H1 (cell line): ENCODE measurements around the gene PPP1R18. TPM values are rescaled to one million over a fixed set of nuclear protein-coding genes. Genes with fewer than 3 reads are reported as not detected.

Experiments used
- CTCF ChIA-PET: fragments of 300-600 bp; sonication (Branson Sonifier 250); formaldehyde crosslinking; loops from one replicate; lab custom pipeline; 2021; ENCODE audit not compliant: partially characterized antibody; lab: Charles Lee
- POLR2A ChIA-PET: fragments of 300-600 bp; sonication (Branson Sonifier 250); formaldehyde crosslinking; loops from one replicate; lab custom pipeline; 2021; ENCODE audit warnings: inconsistent platforms; ENCODE audit not compliant: partially characterized antibody; lab: Charles Lee
- DNase-seq, 2 experiments: peaks; one replicate each; pipeline versions ENCODE4 v3.0.0 to v3.0.0-alpha.2; 2010 to 2022; ENCODE audit warnings: low spot score in 2 of 2, low read depth in 1 of 2, mixed read lengths in 1 of 2
- FAIRE-seq: peaks from 2 replicates; lab custom pipeline; 2011; peaks lifted over from hg19 to GRCh38; lab: Jason Lieb, UNC
- H2AFZ ChIP-seq: 2 replicates; pipeline ENCODE4 v1.8.1; 2012; ENCODE audit warnings: low read length, inconsistent platforms
- H2AK5ac ChIP-seq: 2 replicates; pipeline ENCODE4 v1.6.1; 2013; ENCODE audit warnings: low read depth, low read length
- H2BK120ac ChIP-seq: replicated peaks from 2 replicates; pipeline ENCODE3; 2013; ENCODE audit warnings: low read depth, low read length, inconsistent platforms
- H2BK12ac ChIP-seq: 2 replicates; pipeline ENCODE4 v1.6.1; 2013; ENCODE audit warnings: low read depth, low read length
- H2BK15ac ChIP-seq: 2 replicates; pipeline ENCODE4 v1.6.1; 2013; ENCODE audit warnings: low read length
- H2BK20ac ChIP-seq: 2 replicates; pipeline ENCODE4 v1.6.1; 2013; ENCODE audit warnings: low read length
- H2BK5ac ChIP-seq: 2 replicates; pipeline ENCODE4 v1.6.1; 2013; ENCODE audit warnings: low read depth, low read length
- H3K14ac ChIP-seq: 2 replicates; pipeline ENCODE4 v1.6.1; 2013; ENCODE audit warnings: inconsistent platforms; ENCODE audit not compliant: insufficient read length
- H3K18ac ChIP-seq: 2 replicates; pipeline ENCODE4 v1.6.1; 2013; ENCODE audit warnings: low read length; ENCODE audit errors: extremely low read depth
- H3K23ac ChIP-seq: 2 replicates; pipeline ENCODE4 v1.6.1; 2013; ENCODE audit warnings: inconsistent platforms; ENCODE audit not compliant: insufficient read length
- H3K23me2 ChIP-seq: 2 replicates; pipeline ENCODE4 v1.6.1; 2013; ENCODE audit warnings: low read depth, low read length
- H3K27ac ChIP-seq: 2 replicates; pipeline ENCODE4 v1.6.1; 2011; ENCODE audit warnings: low read depth, low read length, inconsistent platforms
- H3K27me3 ChIP-seq, 4 experiments: replicated peaks in 1 of 4; 1 replicate in 1 of 4; 2 replicates in 3 of 4; pipeline versions ENCODE4 v1.6.1 to v1.8.1; 2011 to 2013; ENCODE audit warnings: low read length in 3 of 4, mild to moderate bottlenecking in 3 of 4, inconsistent platforms in 2 of 4, mixed read lengths in 2 of 4, moderate library complexity in 1 of 4; ENCODE audit not compliant: control insufficient read depth in 3 of 4, insufficient read depth in 3 of 4; ENCODE audit errors: extremely low read depth in 1 of 4
- H3K36me3 ChIP-seq, 4 experiments: 2 replicates each; pipeline versions ENCODE4 v1.6.1 to v1.8.1; 2011 to 2013; ENCODE audit warnings: mild to moderate bottlenecking in 4 of 4, low read length in 3 of 4, moderate library complexity in 2 of 4, control low read depth in 1 of 4, inconsistent platforms in 1 of 4; ENCODE audit not compliant: insufficient read depth in 4 of 4, control insufficient read depth in 2 of 4
- H3K4ac ChIP-seq: replicated peaks from 2 replicates; pipeline ENCODE3; 2013; ENCODE audit warnings: low read length, low read depth, mixed read lengths, inconsistent platforms; ENCODE audit not compliant: insufficient read length
- H3K4me1 ChIP-seq, 4 experiments: replicated peaks in 1 of 4; 1 replicate in 1 of 4; 2 replicates in 3 of 4; pipeline versions ENCODE4 v1.6.1 to v1.8.1; 2011 to 2013; ENCODE audit warnings: low read length in 3 of 4, inconsistent platforms in 2 of 4, mixed read lengths in 1 of 4; ENCODE audit not compliant: insufficient read depth in 4 of 4, control insufficient read depth in 3 of 4
- H3K4me2 ChIP-seq, 2 experiments: 2 replicates each; pipeline versions ENCODE4 v1.6.1 to v1.8.1; 2011 to 2013; ENCODE audit warnings: low read depth in 2 of 2, low read length in 2 of 2, control low read depth in 1 of 2, inconsistent platforms in 1 of 2, mild to moderate bottlenecking in 1 of 2; ENCODE audit not compliant: insufficient read depth in 1 of 2
- H3K4me3 ChIP-seq, 4 experiments: fragments of 200-600, 300-600 bp in 1 of 4; sonication (generic), shearing (Covaris generic), sonication (Bioruptor Twin) in 1 of 4; 2 replicates each; pipeline versions ENCODE4 v1.5.1 to v1.8.1; 2011 to 2016; ENCODE audit warnings: low read length in 4 of 4, low read depth in 3 of 4, control low read depth in 2 of 4, inconsistent platforms in 2 of 4, mild to moderate bottlenecking in 2 of 4, mixed read lengths in 1 of 4, moderate library complexity in 1 of 4; ENCODE audit not compliant: insufficient read depth in 2 of 4; ENCODE audit errors: extremely low read depth in 1 of 4
- H3K56ac ChIP-seq: replicated peaks from 2 replicates; pipeline ENCODE3; 2013; ENCODE audit warnings: low read depth, mild to moderate bottlenecking, mixed read lengths, low read length, inconsistent platforms; ENCODE audit not compliant: insufficient read length
- H3K79me1 ChIP-seq: 2 replicates; pipeline ENCODE4 v1.6.1; 2013; ENCODE audit warnings: low read depth, low read length, control low read depth
- H3K79me2 ChIP-seq, 2 experiments: 2 replicates each; pipeline versions ENCODE4 v1.6.1 to v1.8.1; 2012 to 2013; ENCODE audit warnings: low read length in 2 of 2, mild to moderate bottlenecking in 2 of 2, inconsistent platforms in 1 of 2; ENCODE audit not compliant: insufficient read depth in 2 of 2, control insufficient read depth in 1 of 2
- H3K9ac ChIP-seq, 4 experiments: replicated peaks in 1 of 4; 1 replicate in 1 of 4; 2 replicates in 3 of 4; pipeline versions ENCODE4 v1.6.1 to v1.8.1; 2011 to 2013; ENCODE audit warnings: low read depth in 3 of 4, low read length in 3 of 4, control low read depth in 2 of 4, mild to moderate bottlenecking in 2 of 4, moderate library complexity in 2 of 4, inconsistent platforms in 1 of 4; ENCODE audit errors: extremely low read depth in 1 of 4
- H3K9me3 ChIP-seq, 2 experiments: 2 replicates each; pipeline versions ENCODE4 v1.6.1 to v1.8.1; 2012 to 2013; ENCODE audit warnings: mild to moderate bottlenecking in 2 of 2, moderate library complexity in 2 of 2, control low read depth in 1 of 2, inconsistent platforms in 1 of 2, low read depth in 1 of 2, low read length in 1 of 2, mixed read lengths in 1 of 2; ENCODE audit not compliant: insufficient read depth in 2 of 2
- H4K20me1 ChIP-seq, 2 experiments: replicated peaks in 1 of 2; 2 replicates each; pipeline versions ENCODE3 to v1.8.1; 2011 to 2013; ENCODE audit warnings: inconsistent platforms in 2 of 2, low read length in 2 of 2, mild to moderate bottlenecking in 1 of 2; ENCODE audit not compliant: insufficient read depth in 2 of 2, control insufficient read depth in 1 of 2
- H4K5ac ChIP-seq: 2 replicates; pipeline ENCODE4 v1.6.1; 2013; ENCODE audit warnings: low read length, low read depth, mixed read lengths, inconsistent platforms; ENCODE audit not compliant: insufficient read length
- H4K8ac ChIP-seq: 2 replicates; pipeline ENCODE4 v1.8.0; 2013; ENCODE audit warnings: mild to moderate bottlenecking, moderate library complexity, low read length, inconsistent platforms; ENCODE audit not compliant: insufficient read depth; ENCODE audit errors: extremely low read depth
- H4K91ac ChIP-seq: replicated peaks from 2 replicates; pipeline ENCODE3; 2013; ENCODE audit warnings: low read length, mixed read lengths, inconsistent platforms; ENCODE audit not compliant: insufficient read length
- JUN ChIP-seq: IDR thresholded peaks from 2 replicates; pipeline ENCODE4 v1.6.1; 2011; ENCODE audit warnings: low read depth, mild to moderate bottlenecking, improper control_type of control experiment, low read length
- PHF8 ChIP-seq: fragments of 200-600 bp; sonication (generic); conservative IDR thresholded peaks from 2 replicates; pipeline ENCODE4 v1.7.1; 2012; ENCODE audit warnings: low read depth, mild to moderate bottlenecking, inconsistent platforms, low read length, moderate library complexity
- POLR2A ChIP-seq, 2 experiments: IDR thresholded peaks; 1 replicate in 1 of 2; 2 replicates in 1 of 2; pipeline ENCODE4 v1.6.1; 2011; ENCODE audit warnings: low read depth in 2 of 2, low read length in 2 of 2, mild to moderate bottlenecking in 2 of 2; ENCODE audit errors: control extremely low read depth in 1 of 2
- SAP30 ChIP-seq: fragments of 300-600 bp; sonication (generic); IDR thresholded peaks from 2 replicates; pipeline ENCODE4 v1.7.1; 2012; ENCODE audit warnings: low read length, moderate library complexity, mild to moderate bottlenecking, inconsistent platforms; ENCODE audit not compliant: insufficient read depth, insufficient replicate concordance
- SIX5 ChIP-seq: IDR thresholded peaks from 2 replicates; pipeline ENCODE4 v1.6.1; 2011; ENCODE audit warnings: mild to moderate bottlenecking, low read depth, low read length
- TAF7 ChIP-seq: optimal IDR thresholded peaks from 2 replicates; pipeline ENCODE3; 2011; ENCODE audit warnings: low read depth, mild to moderate bottlenecking, inconsistent platforms, low read length, moderate library complexity, borderline replicate concordance
- TEAD4 ChIP-seq: IDR thresholded peaks from 2 replicates; pipeline ENCODE4 v1.6.1; 2012; ENCODE audit warnings: low read depth, low read length, inconsistent platforms, mixed read lengths
- YY1 ChIP-seq: IDR thresholded peaks from 2 replicates; pipeline ENCODE4 v1.6.1; 2011; ENCODE audit warnings: low read depth, mild to moderate bottlenecking, low read length
- WGBS, 2 experiments: shearing (Covaris generic) in 1 of 2; methylation state at CpG; one replicate each; pipeline versions ENCODE4 v1.1.6 to v1.1.7; 2013 to 2015; ENCODE audit warnings: low lambda C conversion rate in 2 of 2, mixed read lengths in 2 of 2, inconsistent platforms in 1 of 2, low coverage in 1 of 2, missing lambda C conversion rate in 1 of 2; ENCODE audit not compliant: insufficient replicate concordance in 2 of 2, insufficient coverage in 1 of 2, insufficient read length in 1 of 2; ENCODE audit errors: extremely low coverage in 1 of 2, missing lambda C conversion rate in 1 of 2; 5-methylcytosine and 5-hydroxymethylcytosine counted together
- polyA plus RNA-seq, 7 experiments: library from polyadenylated mRNA; depleted of rRNA in 3 of 7; stranded (reverse) in 5 of 7; unstranded in 2 of 7; fragments of >200 nt in 5 of 7; fragments of 200-250 nt in 2 of 7; gene quantifications; 1 replicate in 5 of 7; 2 replicates in 1 of 7; 4 replicates in 1 of 7; pipeline versions ENCODE4 v1.2.1 to v1.2.3, GENCODE V29; 2011 to 2013; ENCODE audit warnings: missing spikeins in 2 of 7, mixed read lengths in 2 of 7
- total RNA-seq: library from RNA; stranded (reverse); fragmentation: NEBNext Ultra II Directional; extraction: Animal tissue kit (Norgen Biotek cat#: 25700); gene quantifications from 2 replicates; pipeline ENCODE4 v1.2.1, GENCODE V29; 2021
- TF ChIP-seq, protein P1 (sequence below), 3 experiments: IDR thresholded peaks; 1 replicate in 2 of 3; 2 replicates in 1 of 3; pipeline versions ENCODE4 v1.5.1 to v1.6.1; 2011; ENCODE audit warnings: low read length in 3 of 3, mild to moderate bottlenecking in 3 of 3, inconsistent platforms in 2 of 3, low read depth in 1 of 3, moderate library complexity in 1 of 3; ENCODE audit not compliant: insufficient read depth in 1 of 3; ENCODE audit errors: control extremely low read depth in 1 of 3

Gene PPP1R18
- total and polyA plus RNA-seq, 2 of the 8 experiments (the other 6 are each of a cell fraction or from before 2014, with no cell fraction given), result 25.1 to 29.1 TPM

DNA sequence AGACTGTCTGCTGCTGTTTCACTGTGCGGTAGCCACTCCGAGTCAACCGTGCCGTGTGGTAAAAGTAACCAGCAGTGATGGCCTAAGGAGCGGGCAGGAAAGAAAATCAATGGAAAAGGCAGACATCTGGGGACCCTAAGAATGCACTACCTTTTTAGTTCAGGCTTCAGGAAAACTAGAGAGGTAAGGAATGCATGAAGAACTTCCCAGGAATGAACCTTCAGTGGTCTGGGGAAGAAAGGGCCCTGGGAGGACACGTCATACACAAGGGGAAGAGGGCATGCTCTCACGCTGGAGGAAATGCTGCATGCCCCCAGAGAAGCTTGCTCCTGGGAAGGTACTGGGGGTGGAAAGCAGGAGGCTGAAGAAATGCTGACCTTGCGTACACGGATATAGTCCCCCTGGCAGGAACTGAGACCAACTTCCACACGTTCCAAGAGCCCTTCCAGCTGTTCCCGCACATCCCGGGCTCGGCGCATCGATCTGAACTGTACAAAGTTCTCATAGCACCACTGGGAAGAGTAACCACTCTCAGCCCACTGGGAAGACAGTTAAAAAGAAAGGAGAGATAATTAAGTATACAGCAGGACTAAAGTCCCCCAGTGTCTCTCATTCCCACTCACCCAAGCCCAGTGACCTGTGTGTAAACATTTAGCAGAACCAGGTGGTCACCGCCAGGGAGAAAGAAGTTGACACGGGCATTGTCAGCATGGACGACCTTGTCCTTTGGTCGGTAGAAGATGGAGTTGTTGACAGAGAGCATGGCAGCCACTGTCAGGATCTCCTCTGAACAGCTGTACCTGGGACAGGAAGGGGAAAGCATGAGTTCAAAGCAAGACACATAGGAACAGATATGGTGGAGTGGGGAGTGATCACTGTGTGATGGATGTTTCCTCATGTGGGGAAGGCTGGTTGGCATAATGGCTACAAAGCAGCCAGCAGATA is 31.4 kb downstream of the PPP1R18 start:
- no peak overlapping the region for H3K18ac ChIP-seq
- no peaks in the 10 kb centered on the region for H3K27me3 ChIP-seq
- no peak overlapping the region for H2AFZ ChIP-seq
- no peak overlapping the region for H3K4me2 ChIP-seq
- H3K9ac ChIP-seq, result no peak overlapping the region
- H3K27ac ChIP-seq, result no peak overlapping the region
- H3K56ac ChIP-seq, result no peak overlapping the region
- no peak overlapping the region for H4K91ac ChIP-seq
- no peak overlapping the region for H3K4me3 ChIP-seq
- H3K14ac ChIP-seq, result no peak overlapping the region
- no peak overlapping the region for H3K4ac ChIP-seq
- H2BK12ac ChIP-seq, result no peak overlapping the region
- no peak overlapping the region for H2BK5ac ChIP-seq
- H3K9me3 ChIP-seq, result no peaks in the 10 kb centered on the region
- POLR2A ChIA-PET, result interaction anchor here (1.2 to 8.1 kb wide), 7 partner anchors 9 to 65 kb away, joined by 3 to 50 read pairs (median 4); partner anchors contain the start of genes DHX16, MDC1 and TUBB
- H3K36me3 ChIP-seq, result peaks cover 15 to 73% (median 60%) of the 10 kb centered on the region in 4 experiments
- 94% methylated on average over 19 of the region's 19 CpGs; no CpG with 5 or more reads in 1 of the 2 experiments for WGBS, 2 experiments
- FAIRE-seq (no peak), DNase-seq (no peak)
- H4K20me1 ChIP-seq, result peaks cover 3 to 6% of the 10 kb centered on the region in 2 experiments
- no peak overlapping the region for H2BK15ac ChIP-seq
- H2AK5ac ChIP-seq, result no peak overlapping the region
- H2BK20ac ChIP-seq, result no peak overlapping the region
- H3K23me2 ChIP-seq, result no peaks in the 10 kb centered on the region
- H2BK120ac ChIP-seq, result no peak overlapping the region
- no peaks in the 10 kb centered on the region for H3K79me2 ChIP-seq
- CTCF ChIA-PET, result interaction anchor here (0.9 to 2.0 kb wide), 4 partner anchors 10 to 15 kb away, joined by 3 to 10 read pairs (median 5); no protein-coding TSS in a partner anchor
- no peaks in the 10 kb centered on the region for H3K4me1 ChIP-seq
- H3K79me1 ChIP-seq, result no peaks in the 10 kb centered on the region
- H4K5ac ChIP-seq, result no peak overlapping the region
- H3K23ac ChIP-seq, result no peak overlapping the region
- no peak overlapping the region; the same call in 1 of the 2 replicates for H4K8ac ChIP-seq
- TF ChIP-seq TEAD4 (no peak), YY1 (no peak), TAF7 (no peak), JUN (no peak), SAP30 (no peak), PHF8 (no peak), SIX5 (no peak), POLR2A (IDR thresholded peaks at IDR 0.05; ENCODE audit: control extremely low read depth in 1 of 2, low read depth in 2 of 2, low read length in 2 of 2) (no peak)
- TF ChIP-seq, protein P1, sequence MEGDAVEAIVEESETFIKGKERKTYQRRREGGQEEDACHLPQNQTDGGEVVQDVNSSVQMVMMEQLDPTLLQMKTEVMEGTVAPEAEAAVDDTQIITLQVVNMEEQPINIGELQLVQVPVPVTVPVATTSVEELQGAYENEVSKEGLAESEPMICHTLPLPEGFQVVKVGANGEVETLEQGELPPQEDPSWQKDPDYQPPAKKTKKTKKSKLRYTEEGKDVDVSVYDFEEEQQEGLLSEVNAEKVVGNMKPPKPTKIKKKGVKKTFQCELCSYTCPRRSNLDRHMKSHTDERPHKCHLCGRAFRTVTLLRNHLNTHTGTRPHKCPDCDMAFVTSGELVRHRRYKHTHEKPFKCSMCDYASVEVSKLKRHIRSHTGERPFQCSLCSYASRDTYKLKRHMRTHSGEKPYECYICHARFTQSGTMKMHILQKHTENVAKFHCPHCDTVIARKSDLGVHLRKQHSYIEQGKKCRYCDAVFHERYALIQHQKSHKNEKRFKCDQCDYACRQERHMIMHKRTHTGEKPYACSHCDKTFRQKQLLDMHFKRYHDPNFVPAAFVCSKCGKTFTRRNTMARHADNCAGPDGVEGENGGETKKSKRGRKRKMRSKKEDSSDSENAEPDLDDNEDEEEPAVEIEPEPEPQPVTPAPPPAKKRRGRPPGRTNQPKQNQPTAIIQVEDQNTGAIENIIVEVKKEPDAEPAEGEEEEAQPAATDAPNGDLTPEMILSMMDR (IDR thresholded peaks at IDR 0.05; ENCODE audit: control extremely low read depth in 1 of 3, insufficient read depth in 1 of 3, low read depth in 1 of 3, low read length in 3 of 3), result no peak
